Activated T-cell treated with anti-CD3 and anti-CD28 coated beads, Interleukin-2, amount 50 U/mL, for 24 hours (primary cell): ENCODE results near the gene TGFBI.
A peak's percentile ranks its signal among the peaks of the same experiment; 100 is the strongest.

Experiments
- DNase-seq: peaks from one replicate; pipeline ENCODE4 v3.0.0-alpha.2; 2020
- H3K27ac Mint-ChIP-seq: 2 replicates; pipeline ENCODE4 v1.8.0; 2020; ENCODE audit warnings: mild to moderate bottlenecking, mixed read lengths
- H3K27me3 Mint-ChIP-seq: 2 replicates; pipeline ENCODE4 v1.8.0; 2020; ENCODE audit warnings: mixed read lengths
- H3K36me3 Mint-ChIP-seq: 2 replicates; pipeline ENCODE4 v1.8.0; 2020; ENCODE audit warnings: low read depth, mixed read lengths
- H3K4me1 Mint-ChIP-seq: 2 replicates; pipeline ENCODE4 v1.8.0; 2020; ENCODE audit warnings: low read depth, mixed read lengths
- H3K4me3 Mint-ChIP-seq: 2 replicates; pipeline ENCODE4 v1.8.0; 2020; ENCODE audit warnings: mild to moderate bottlenecking, moderate library complexity, mixed read lengths
- H3K9me3 Mint-ChIP-seq: 2 replicates; pipeline ENCODE4 v1.8.0; 2020; ENCODE audit warnings: mixed read lengths

TGFBI gene

GRCh38 chr5:136067422-136067821, 38.6 kb downstream of the TGFBI start:
- Mint-ChIP-seq H3K4me3 (no peak overlapping the region), H3K9me3 (no peaks in the 10 kb centered on the region), H3K27me3 (peaks cover 2% of the 10 kb centered on the region), H3K36me3 (no peaks in the 10 kb centered on the region), H3K4me1 (no peaks in the 10 kb centered on the region), H3K27ac (no peak overlapping the region)
- no peak for DNase-seq

- Mint-ChIP-seq H3K9me3 (no peaks in the 10 kb centered on the region), H3K27me3 (peaks cover 2% of the 10 kb centered on the region), H3K27ac (no peak overlapping the region), H3K4me3 (no peak overlapping the region), H3K4me1 (no peaks in the 10 kb centered on the region), H3K36me3 (no peaks in the 10 kb centered on the region)
- DNase-seq: no peak
These were observed 41.9 kb downstream of the TGFBI start for GRCh38 chr5:136070486-136071285.

- H3K4me3 Mint-ChIP-seq: no peak overlapping the region
- no peak overlapping the region for H3K27ac Mint-ChIP-seq
- DNase-seq: no peak
- H3K4me1 Mint-ChIP-seq: no peaks in the 10 kb centered on the region
- H3K27me3 Mint-ChIP-seq: peaks cover 29% of the 10 kb centered on the region
- H3K9me3 Mint-ChIP-seq: no peaks in the 10 kb centered on the region
- no peaks in the 10 kb centered on the region for H3K36me3 Mint-ChIP-seq
These were observed 45.1 kb downstream of the TGFBI start for GRCh38 chr5:136073714-136074529.

GRCh38 chr5:136075466-136075891, 46.7 kb downstream of the TGFBI start:
- Mint-ChIP-seq H3K4me1 (peaks cover 9% of the 10 kb centered on the region), H3K4me3 (no peak overlapping the region), H3K27ac (no peak overlapping the region), H3K27me3 (peaks cover 42% of the 10 kb centered on the region), H3K9me3 (no peaks in the 10 kb centered on the region), H3K36me3 (no peaks in the 10 kb centered on the region)
- no peak for DNase-seq

GRCh38 chr5:136076067-136076466, 47.3 kb downstream of the TGFBI start:
- Mint-ChIP-seq H3K9me3 (no peaks in the 10 kb centered on the region), H3K27me3 (peaks cover 47% of the 10 kb centered on the region), H3K36me3 (no peaks in the 10 kb centered on the region), H3K27ac (no peak overlapping the region), H3K4me3 (no peak overlapping the region), H3K4me1 (peaks cover 10% of the 10 kb centered on the region)
- no peak for DNase-seq

- Mint-ChIP-seq H3K4me3 (no peak overlapping the region), H3K27me3 (peaks cover 53% of the 10 kb centered on the region), H3K36me3 (no peaks in the 10 kb centered on the region), H3K9me3 (no peaks in the 10 kb centered on the region), H3K4me1 (peaks cover 10% of the 10 kb centered on the region), H3K27ac (no peak overlapping the region)
- DNase-seq: no peak
These were observed 48.2 kb downstream of the TGFBI start for GRCh38 chr5:136076881-136077445.

GRCh38 chr5:136079195-136079985, 50.6 kb downstream of the TGFBI start:
- DNase-seq: no peak
- H3K4me3 Mint-ChIP-seq: peak overlapping the region; percentile 58
- no peaks in the 10 kb centered on the region for H3K9me3 Mint-ChIP-seq
- no peaks in the 10 kb centered on the region for H3K36me3 Mint-ChIP-seq
- peaks cover 10% of the 10 kb centered on the region for H3K4me1 Mint-ChIP-seq
- no peak overlapping the region for H3K27ac Mint-ChIP-seq
- peaks cover 53% of the 10 kb centered on the region for H3K27me3 Mint-ChIP-seq

- H3K4me1 Mint-ChIP-seq: peaks cover 10% of the 10 kb centered on the region
- H3K4me3 Mint-ChIP-seq: peak overlapping the region; percentile 58
- peaks cover 53% of the 10 kb centered on the region for H3K27me3 Mint-ChIP-seq
- no peak for DNase-seq
- H3K36me3 Mint-ChIP-seq: no peaks in the 10 kb centered on the region
- no peak overlapping the region for H3K27ac Mint-ChIP-seq
- H3K9me3 Mint-ChIP-seq: no peaks in the 10 kb centered on the region
These were observed 51.3 kb downstream of the TGFBI start for GRCh38 chr5:136080113-136080482.

GRCh38 chr5:136080483-136081216, 51.9 kb downstream of the TGFBI start:
- Mint-ChIP-seq H3K27ac (peak overlapping the region; percentile 82), H3K4me3 (peak overlapping the region; percentile 58), H3K9me3 (no peaks in the 10 kb centered on the region), H3K36me3 (no peaks in the 10 kb centered on the region), H3K27me3 (peaks cover 53% of the 10 kb centered on the region), H3K4me1 (peaks cover 10% of the 10 kb centered on the region)
- peak; percentile 69 for DNase-seq

- Mint-ChIP-seq H3K27me3 (peaks cover 53% of the 10 kb centered on the region), H3K27ac (no peak overlapping the region), H3K4me3 (no peak overlapping the region), H3K9me3 (no peaks in the 10 kb centered on the region), H3K36me3 (no peaks in the 10 kb centered on the region), H3K4me1 (peaks cover 10% of the 10 kb centered on the region)
- DNase-seq: no peak
These were observed 52.4 kb downstream of the TGFBI start for GRCh38 chr5:136081217-136081591.

- Mint-ChIP-seq H3K27me3 (peaks cover 39% of the 10 kb centered on the region), H3K27ac (no peak overlapping the region)
- peak; percentile 51 for DNase-seq
These were observed 53.8 kb downstream of the TGFBI start for GRCh38 chr5:136082390-136083193.

GRCh38 chr5:136084698-136085097, 55.9 kb downstream of the TGFBI start:
- Mint-ChIP-seq H3K27ac (no peak overlapping the region), H3K27me3 (peaks cover 18% of the 10 kb centered on the region), H3K4me1 (peaks cover 9% of the 10 kb centered on the region)

More at GRCh38 chr5:136082390-136083193, 53.8 kb downstream of the TGFBI start:
- Mint-ChIP-seq H3K36me3 (no peaks in the 10 kb centered on the region), H3K4me3 (no peak overlapping the region), H3K4me1 (peaks cover 10% of the 10 kb centered on the region), H3K9me3 (no peaks in the 10 kb centered on the region)

More at GRCh38 chr5:136084698-136085097, 55.9 kb downstream of the TGFBI start:
- Mint-ChIP-seq H3K9me3 (no peaks in the 10 kb centered on the region), H3K36me3 (no peaks in the 10 kb centered on the region), H3K4me3 (no peak overlapping the region)
- no peak for DNase-seq
